Iris pigment epithelial cell (primary cell): Measurements from ENCODE around the gene EIF4EBP3.

Source experiments
- DNase-seq: peaks from one replicate; pipeline ENCODE4 v3.0.0-alpha.2; 2011; ENCODE audit warnings: low read depth

The EIF4EBP3 gene

GRCh38 chr5:140557136-140557805 lies 9.8 kb downstream of the EIF4EBP3 start, which contains the start of gene SRA1:
SRA1 (minus strand) TSS chr5:140557473; CDS start chr5:140557452, 21 bp downstream.
- DNase-seq: peak; percentile 92

GRCh38 chr5:140557965-140558364 lies 10.5 kb downstream of the EIF4EBP3 start:
- DNase-seq: no peak

GRCh38 chr5:140558542-140558941 lies 11.1 kb downstream of the EIF4EBP3 start:
- DNase-seq: no peak

GRCh38 chr5:140560227-140560626 lies 12.8 kb downstream of the EIF4EBP3 start:
- no peak for DNase-seq

- DNase-seq: no peak
Observed at GRCh38 chr5:140561753-140562523, 14.5 kb downstream of the EIF4EBP3 start.

GRCh38 chr5:140563596-140563995 lies 16.1 kb downstream of the EIF4EBP3 start:
- DNase-seq: no peak

- peak; percentile 100 for DNase-seq
Observed at GRCh38 chr5:140564196-140565023, 16.9 kb downstream of the EIF4EBP3 start, which contains the start of the genes APBB3 and SLC35A4. APBB3 (minus strand) TSS chr5:140564598; CDS start chr5:140564245, 353 bp downstream. SLC35A4 (plus strand) TSS chr5:140564828; CDS start chr5:140567170, 2,342 bp downstream.

GRCh38 chr5:140565024-140565779 lies 17.7 kb downstream of the EIF4EBP3 start:
- peak; percentile 51 for DNase-seq

- peak; percentile 10 for DNase-seq
Observed at GRCh38 chr5:140565780-140566095, 18.3 kb downstream of the EIF4EBP3 start.

- no peak for DNase-seq
Observed at GRCh38 chr5:140566665-140567064, 19.2 kb downstream of the EIF4EBP3 start.

- DNase-seq: no peak
Observed at GRCh38 chr5:140567136-140567818, 19.8 kb downstream of the EIF4EBP3 start.

GRCh38 chr5:140567871-140568270 lies 20.4 kb downstream of the EIF4EBP3 start:
- DNase-seq: no peak

- no peak for DNase-seq
Observed at GRCh38 chr5:140568443-140569063, 21.1 kb downstream of the EIF4EBP3 start.

GRCh38 chr5:140569197-140569596 lies 21.7 kb downstream of the EIF4EBP3 start:
- DNase-seq: peak; percentile 10

- no peak for DNase-seq
Observed at GRCh38 chr5:140570058-140570457, 22.6 kb downstream of the EIF4EBP3 start.

- no peak for DNase-seq
Observed at GRCh38 chr5:140570488-140570887, 23.0 kb downstream of the EIF4EBP3 start.

- no peak for DNase-seq
Observed at GRCh38 chr5:140571105-140571504, 23.6 kb downstream of the EIF4EBP3 start.

- DNase-seq: no peak
Observed at GRCh38 chr5:140573683-140574082, 26.2 kb downstream of the EIF4EBP3 start.

GRCh38 chr5:140574165-140574564 lies 26.7 kb downstream of the EIF4EBP3 start:
- peak; percentile 41 for DNase-seq

- peak; percentile 61 for DNase-seq
Observed at GRCh38 chr5:140575309-140575708, 27.8 kb downstream of the EIF4EBP3 start.
